GM12873 (cell line): ENCODE results near the gene MAGI2.

Experiments
- TF ChIP-seq, protein P1 (sequence below): IDR thresholded peaks from 2 replicates; pipeline ENCODE4 v1.5.1; 2012; ENCODE audit warnings: low read depth, mild to moderate bottlenecking, moderate library complexity, low read length, control low read depth; ENCODE audit not compliant: insufficient read depth; ENCODE audit errors: missing control alignments

The MAGI2 gene

DNA sequence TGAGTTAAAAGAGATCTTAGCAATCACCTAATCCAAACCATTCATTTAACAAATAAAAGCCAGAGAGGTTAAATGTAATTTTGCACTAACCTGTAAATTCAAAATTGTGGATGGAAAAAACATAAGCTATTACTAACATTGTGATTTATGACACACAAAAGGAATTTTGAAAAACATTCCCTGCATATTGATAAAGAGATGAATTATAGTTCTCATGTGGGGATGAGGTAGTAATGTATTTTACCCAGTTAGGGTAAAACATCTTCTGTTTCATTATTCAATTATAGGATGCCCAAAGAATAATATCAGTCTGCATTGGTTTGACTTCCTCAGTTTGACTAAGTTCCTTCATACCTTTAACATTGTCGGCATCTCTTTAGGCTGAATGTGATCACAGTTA, 1093.6 kb downstream of the MAGI2 start:
- TF ChIP-seq, protein P1, sequence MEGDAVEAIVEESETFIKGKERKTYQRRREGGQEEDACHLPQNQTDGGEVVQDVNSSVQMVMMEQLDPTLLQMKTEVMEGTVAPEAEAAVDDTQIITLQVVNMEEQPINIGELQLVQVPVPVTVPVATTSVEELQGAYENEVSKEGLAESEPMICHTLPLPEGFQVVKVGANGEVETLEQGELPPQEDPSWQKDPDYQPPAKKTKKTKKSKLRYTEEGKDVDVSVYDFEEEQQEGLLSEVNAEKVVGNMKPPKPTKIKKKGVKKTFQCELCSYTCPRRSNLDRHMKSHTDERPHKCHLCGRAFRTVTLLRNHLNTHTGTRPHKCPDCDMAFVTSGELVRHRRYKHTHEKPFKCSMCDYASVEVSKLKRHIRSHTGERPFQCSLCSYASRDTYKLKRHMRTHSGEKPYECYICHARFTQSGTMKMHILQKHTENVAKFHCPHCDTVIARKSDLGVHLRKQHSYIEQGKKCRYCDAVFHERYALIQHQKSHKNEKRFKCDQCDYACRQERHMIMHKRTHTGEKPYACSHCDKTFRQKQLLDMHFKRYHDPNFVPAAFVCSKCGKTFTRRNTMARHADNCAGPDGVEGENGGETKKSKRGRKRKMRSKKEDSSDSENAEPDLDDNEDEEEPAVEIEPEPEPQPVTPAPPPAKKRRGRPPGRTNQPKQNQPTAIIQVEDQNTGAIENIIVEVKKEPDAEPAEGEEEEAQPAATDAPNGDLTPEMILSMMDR: no peak

- TF ChIP-seq, protein P1: no peak
Observed at GRCh38 chr7:78357709-78358108, 1095.8 kb downstream of the MAGI2 start.

DNA sequence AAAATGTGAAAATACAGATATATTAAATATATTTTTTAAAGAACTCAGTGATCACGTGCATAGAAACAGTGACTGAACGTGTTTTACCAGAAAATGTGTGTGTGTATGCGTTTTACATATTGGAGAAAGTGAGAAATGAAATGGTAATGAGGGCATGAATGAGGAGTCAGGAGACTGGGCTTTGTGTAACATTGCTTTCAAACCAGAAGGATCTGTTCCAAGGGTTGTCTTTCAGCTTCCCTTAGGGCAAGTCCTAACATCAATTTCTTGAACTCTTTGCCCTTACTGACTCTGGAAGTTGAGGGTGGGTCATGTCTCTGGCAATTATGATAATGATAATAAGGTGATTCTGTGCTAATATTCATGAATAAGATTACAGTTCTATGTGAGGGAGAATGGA, 1097.6 kb downstream of the MAGI2 start:
- TF ChIP-seq, protein P1: no peak

GRCh38 chr7:78350926-78351325, 1102.5 kb downstream of the MAGI2 start:
- TF ChIP-seq, protein P1: no peak

DNA sequence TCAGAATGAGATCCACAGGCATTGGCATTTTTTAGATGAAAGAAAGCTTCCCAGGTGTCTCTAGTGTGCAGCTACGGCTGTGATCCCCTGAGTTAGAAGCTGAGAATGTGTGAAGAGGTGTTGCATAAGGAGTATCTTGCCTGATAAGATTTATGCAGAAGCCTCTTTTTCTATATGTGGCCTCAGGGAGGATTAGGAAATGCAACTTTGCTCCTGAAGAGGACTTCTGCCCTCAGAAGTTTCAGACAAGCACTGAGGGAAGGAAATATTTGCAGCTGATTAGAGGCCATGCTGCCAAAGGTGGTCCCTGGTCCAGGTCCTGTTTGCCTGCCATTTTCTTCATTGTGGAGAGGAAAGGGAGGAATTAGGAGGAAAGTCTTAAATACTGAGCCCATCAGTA, 1103.1 kb downstream of the MAGI2 start:
- TF ChIP-seq, protein P1: no peak

DNA sequence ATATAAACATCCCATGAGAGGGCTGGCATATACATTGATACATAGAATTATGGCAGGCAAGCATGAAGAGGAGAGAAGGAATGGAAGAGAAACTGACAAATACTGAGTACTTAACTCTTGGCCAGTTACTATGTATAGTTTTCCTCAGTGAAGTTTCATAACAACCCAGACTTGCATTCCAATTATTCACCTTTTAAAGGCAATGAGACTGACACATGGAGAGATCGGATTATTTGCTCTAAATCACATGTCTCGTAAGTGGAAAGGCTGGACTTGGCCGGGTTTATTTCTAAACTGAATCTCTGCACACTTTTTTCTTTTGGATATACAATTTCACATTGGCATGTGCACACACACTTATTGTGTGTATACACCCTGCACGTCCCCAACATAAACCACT, 1106.6 kb downstream of the MAGI2 start:
- TF ChIP-seq, protein P1: no peak

- TF ChIP-seq, protein P1: no peak
Observed at GRCh38 chr7:78345979-78346378, 1107.5 kb downstream of the MAGI2 start.
